KMS-11 (cell line): ENCODE results near the gene TDRD3.

Experiments used
- H2AFZ ChIP-seq: fragments of 200-600 bp; sonication (generic); 2 replicates; pipeline ENCODE4 v1.6.1; 2016; ENCODE audit warnings: antibody characterized with exemption, mixed run types, low read depth
- H3K27ac ChIP-seq: fragments of 200-600 bp; sonication (generic); 2 replicates; pipeline ENCODE4 v1.6.1; 2016; ENCODE audit warnings: mild to moderate bottlenecking, mixed run types
- H3K27me3 ChIP-seq: fragments of 200-600 bp; sonication (generic); 2 replicates; pipeline ENCODE4 v1.6.1; 2017; ENCODE audit warnings: mild to moderate bottlenecking, low read depth, mixed run types, moderate library complexity; ENCODE audit not compliant: insufficient read depth
- H3K36me3 ChIP-seq: fragments of 200-600 bp; sonication (generic); 2 replicates; pipeline ENCODE4 v1.6.1; 2017; ENCODE audit warnings: mild to moderate bottlenecking, mixed run types; ENCODE audit not compliant: insufficient read depth
- H3K4me1 ChIP-seq: fragments of 200-600 bp; sonication (generic); 2 replicates; pipeline ENCODE4 v1.6.1; 2016; ENCODE audit warnings: mild to moderate bottlenecking, low read depth, mixed run types; ENCODE audit not compliant: poor library complexity, severe bottlenecking
- H3K4me2 ChIP-seq: fragments of 200-600 bp; sonication (generic); 2 replicates; pipeline ENCODE4 v1.7.0; 2016; ENCODE audit warnings: mild to moderate bottlenecking, mixed run types
- H3K4me3 ChIP-seq: fragments of 200-600 bp; sonication (generic); IDR thresholded peaks from 2 replicates; pipeline ENCODE4 v1.6.1; 2017; ENCODE audit warnings: low read depth, low read length, mixed read lengths; ENCODE audit not compliant: insufficient read depth
- H3K79me2 ChIP-seq: fragments of 200-600 bp; sonication (generic); 2 replicates; pipeline ENCODE4 v1.6.1; 2016; ENCODE audit warnings: low read depth, mixed run types; ENCODE audit not compliant: insufficient read depth
- H3K9ac ChIP-seq: fragments of 200-600 bp; sonication (generic); 2 replicates; pipeline ENCODE4 v1.6.1; 2016; ENCODE audit warnings: mild to moderate bottlenecking, mixed run types
- H4K20me1 ChIP-seq: fragments of 200-600 bp; sonication (generic); 2 replicates; pipeline ENCODE4 v1.6.1; 2016; ENCODE audit warnings: mild to moderate bottlenecking, mixed run types; ENCODE audit not compliant: insufficient read depth
- TF ChIP-seq, protein P1 (sequence below): fragments of 200-600 bp; sonication (generic); conservative IDR thresholded peaks from 2 replicates; pipeline ENCODE4 v1.6.1; 2017; ENCODE audit warnings: low read depth, mild to moderate bottlenecking, antibody characterized with exemption, low read length, moderate library complexity, mixed read lengths

TDRD3 gene

GRCh38 chr13:60396783-60397703 lies at the start of gene TDRD3:
TSS of gene TDRD3 (plus strand) at chr13:60397220. CDS start at chr13:60397365, 145 bp downstream.
- TF ChIP-seq, protein P1, sequence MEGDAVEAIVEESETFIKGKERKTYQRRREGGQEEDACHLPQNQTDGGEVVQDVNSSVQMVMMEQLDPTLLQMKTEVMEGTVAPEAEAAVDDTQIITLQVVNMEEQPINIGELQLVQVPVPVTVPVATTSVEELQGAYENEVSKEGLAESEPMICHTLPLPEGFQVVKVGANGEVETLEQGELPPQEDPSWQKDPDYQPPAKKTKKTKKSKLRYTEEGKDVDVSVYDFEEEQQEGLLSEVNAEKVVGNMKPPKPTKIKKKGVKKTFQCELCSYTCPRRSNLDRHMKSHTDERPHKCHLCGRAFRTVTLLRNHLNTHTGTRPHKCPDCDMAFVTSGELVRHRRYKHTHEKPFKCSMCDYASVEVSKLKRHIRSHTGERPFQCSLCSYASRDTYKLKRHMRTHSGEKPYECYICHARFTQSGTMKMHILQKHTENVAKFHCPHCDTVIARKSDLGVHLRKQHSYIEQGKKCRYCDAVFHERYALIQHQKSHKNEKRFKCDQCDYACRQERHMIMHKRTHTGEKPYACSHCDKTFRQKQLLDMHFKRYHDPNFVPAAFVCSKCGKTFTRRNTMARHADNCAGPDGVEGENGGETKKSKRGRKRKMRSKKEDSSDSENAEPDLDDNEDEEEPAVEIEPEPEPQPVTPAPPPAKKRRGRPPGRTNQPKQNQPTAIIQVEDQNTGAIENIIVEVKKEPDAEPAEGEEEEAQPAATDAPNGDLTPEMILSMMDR: peak; percentile 67
- Histone ChIP-seq H3K4me2 (peak within 1 kb of the TSS; percentile 74), H4K20me1 (no peaks in the 10 kb centered on the region), H2AFZ (peak within 1 kb of the TSS; percentile 76), H3K4me3 (no peak within 1 kb of the TSS), H3K79me2 (peaks cover 19% of the 10 kb centered on the region), H3K27me3 (no peaks in the 10 kb centered on the region), H3K4me1 (peaks cover 13% of the 10 kb centered on the region), H3K36me3 (no peaks in the 10 kb centered on the region), H3K9ac (peak within 1 kb of the TSS; percentile 91), H3K27ac (peak within 1 kb of the TSS; percentile 94)

- Histone ChIP-seq H3K4me3 (no peak overlapping the region), H3K36me3 (no peaks in the 10 kb centered on the region), H3K4me2 (no peak overlapping the region), H2AFZ (no peak overlapping the region), H3K4me1 (no peaks in the 10 kb centered on the region), H4K20me1 (no peaks in the 10 kb centered on the region), H3K79me2 (no peaks in the 10 kb centered on the region), H3K27ac (no peak overlapping the region), H3K9ac (no peak overlapping the region), H3K27me3 (no peaks in the 10 kb centered on the region)
- TF ChIP-seq, protein P1: no peak
These were observed 49.3 kb upstream of the TDRD3 start for GRCh38 chr13:60347690-60348089.

DNA sequence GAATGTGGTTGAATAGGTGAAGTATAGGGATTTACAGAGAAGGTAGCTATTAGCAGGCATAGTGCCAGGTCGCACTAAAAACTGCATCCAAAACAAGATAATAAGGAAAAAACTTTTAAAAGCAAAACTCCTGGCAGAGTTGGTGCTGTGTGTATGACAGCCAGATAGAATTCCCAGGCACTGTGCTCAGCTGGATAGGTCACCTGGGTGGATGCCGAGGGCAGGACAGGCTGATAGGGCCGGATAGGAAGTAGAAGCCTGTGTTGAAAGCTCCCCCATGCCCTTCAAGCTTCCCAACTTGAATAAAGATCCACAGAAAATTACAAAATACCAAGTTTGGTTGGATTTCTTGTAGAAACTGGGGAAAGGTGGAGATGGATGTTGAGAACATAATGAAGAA lies 48.9 kb upstream of the TDRD3 start:
- H3K4me2 ChIP-seq: no peak overlapping the region
- no peaks in the 10 kb centered on the region for H3K4me1 ChIP-seq
- no peaks in the 10 kb centered on the region for H3K27me3 ChIP-seq
- no peak overlapping the region for H3K9ac ChIP-seq
- H2AFZ ChIP-seq: no peak overlapping the region
- no peak overlapping the region for H3K4me3 ChIP-seq
- H3K79me2 ChIP-seq: no peaks in the 10 kb centered on the region
- H3K36me3 ChIP-seq: no peaks in the 10 kb centered on the region
- H4K20me1 ChIP-seq: no peaks in the 10 kb centered on the region
- no peak overlapping the region for H3K27ac ChIP-seq
- TF ChIP-seq, protein P1: no peak

DNA sequence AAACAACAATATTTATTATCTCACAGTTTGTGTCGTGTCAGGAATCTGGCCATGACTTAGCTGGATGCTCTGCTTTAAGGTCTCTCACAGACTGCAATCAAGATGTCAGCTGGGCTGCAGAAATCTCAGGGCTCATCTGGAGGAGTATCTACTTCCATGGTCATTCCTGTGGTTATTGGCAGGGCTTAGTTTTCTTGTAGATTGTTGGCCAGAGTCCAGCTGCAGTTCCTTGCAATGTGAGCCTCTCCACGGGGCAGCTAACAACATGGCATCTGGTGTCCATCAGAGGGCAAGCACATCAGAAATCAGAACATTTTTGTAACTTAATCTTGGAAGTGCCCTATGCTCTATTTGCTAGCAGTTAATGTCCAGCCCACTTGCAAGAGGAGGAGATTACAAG lies 45.7 kb upstream of the TDRD3 start:
- H3K27ac ChIP-seq: no peak overlapping the region
- no peak overlapping the region for H3K4me2 ChIP-seq
- no peak overlapping the region for H3K4me3 ChIP-seq
- no peak overlapping the region for H2AFZ ChIP-seq
- TF ChIP-seq, protein P1: no peak
- H3K27me3 ChIP-seq: no peaks in the 10 kb centered on the region
- H3K79me2 ChIP-seq: no peaks in the 10 kb centered on the region
- H3K9ac ChIP-seq: no peak overlapping the region
- no peaks in the 10 kb centered on the region for H3K36me3 ChIP-seq
- H3K4me1 ChIP-seq: no peaks in the 10 kb centered on the region
- no peaks in the 10 kb centered on the region for H4K20me1 ChIP-seq
